Endothelial cell (in vitro differentiated cells): ENCODE data around the gene RAPGEF1. TPM values are rescaled to one million over a fixed set of nuclear protein-coding genes. Genes with fewer than 3 reads are reported as not detected.

ENCODE experiments used
- DNase-seq: peaks from one replicate; pipeline ENCODE4 v3.0.0; 2021; ENCODE audit warnings: low spot score
- H3K27ac Mint-ChIP-seq: one replicate; pipeline ENCODE4 v1.8.0; 2021; ENCODE audit warnings: mixed read lengths, inconsistent platforms; ENCODE audit not compliant: unreplicated experiment
- H3K27me3 Mint-ChIP-seq: one replicate; pipeline ENCODE4 v1.8.0; 2021; ENCODE audit warnings: mild to moderate bottlenecking, moderate library complexity, mixed read lengths, inconsistent platforms; ENCODE audit not compliant: unreplicated experiment
- H3K36me3 Mint-ChIP-seq: one replicate; pipeline ENCODE4 v1.8.0; 2021; ENCODE audit warnings: mild to moderate bottlenecking, low read depth, mixed read lengths, inconsistent platforms; ENCODE audit not compliant: unreplicated experiment
- H3K4me1 Mint-ChIP-seq: one replicate; pipeline ENCODE4 v1.8.0; 2021; ENCODE audit warnings: mild to moderate bottlenecking, mixed read lengths, inconsistent platforms; ENCODE audit not compliant: unreplicated experiment
- H3K4me3 Mint-ChIP-seq: one replicate; pipeline ENCODE4 v1.8.0; 2021; ENCODE audit warnings: mild to moderate bottlenecking, mixed read lengths, inconsistent platforms; ENCODE audit not compliant: unreplicated experiment
- H3K9me3 Mint-ChIP-seq: one replicate; pipeline ENCODE4 v1.8.0; 2021; ENCODE audit warnings: mixed read lengths, inconsistent platforms; ENCODE audit not compliant: unreplicated experiment
- CTCF ChIP-seq: fragments of 200-600 bp; sonication (generic); IDR thresholded peaks from one replicate; pipeline ENCODE4 v1.5.0; 2021; ENCODE audit warnings: antibody characterized with exemption; ENCODE audit not compliant: unreplicated experiment
- total RNA-seq: library from RNA; stranded (reverse); fragmentation: NEBNext Ultra II Directional; extraction: Animal tissue kit (Norgen Biotek cat#: 25700); gene quantifications from one replicate; pipeline ENCODE4 v1.2.1, GENCODE V29; 2021; ENCODE audit not compliant: unreplicated experiment

RAPGEF1 gene
- total RNA-seq, 1 donor from 2014 or later, result 226 TPM

- TF ChIP-seq CTCF, result no peak
- peaks cover 5% of the 10 kb centered on the region for H3K27me3 Mint-ChIP-seq
- peaks cover 7% of the 10 kb centered on the region for H3K36me3 Mint-ChIP-seq
- peak overlapping the region; percentile 21 for H3K4me3 Mint-ChIP-seq
- H3K9me3 Mint-ChIP-seq, result no peaks in the 10 kb centered on the region
- DNase-seq, result no peak
- peaks cover 84% of the 10 kb centered on the region for H3K4me1 Mint-ChIP-seq
- H3K27ac Mint-ChIP-seq, result peak overlapping the region; percentile 48
These were observed 64.3 kb downstream of the RAPGEF1 start for GRCh38 chr9:131675437-131676022.

- Mint-ChIP-seq H3K36me3 (no peaks in the 10 kb centered on the region), H3K9me3 (no peaks in the 10 kb centered on the region), H3K4me3 (peak overlapping the region; percentile 21), H3K4me1 (peaks cover 82% of the 10 kb centered on the region), H3K27me3 (peaks cover 6% of the 10 kb centered on the region), H3K27ac (no peak overlapping the region)
- no peak for DNase-seq
- TF ChIP-seq CTCF, result no peak
These were observed 65.2 kb downstream of the RAPGEF1 start for GRCh38 chr9:131674425-131675421.

- DNase-seq, result no peak
- no peak for TF ChIP-seq CTCF
- H3K27me3 Mint-ChIP-seq, result peaks cover 2% of the 10 kb centered on the region
- H3K9me3 Mint-ChIP-seq, result no peaks in the 10 kb centered on the region
- H3K4me1 Mint-ChIP-seq, result peaks cover 73% of the 10 kb centered on the region
- H3K36me3 Mint-ChIP-seq, result no peaks in the 10 kb centered on the region
- H3K27ac Mint-ChIP-seq, result peak overlapping the region; percentile 19
- no peak overlapping the region for H3K4me3 Mint-ChIP-seq
These were observed 66.3 kb downstream of the RAPGEF1 start for GRCh38 chr9:131673531-131673930.

- no peak for DNase-seq
- no peak for TF ChIP-seq CTCF
- Mint-ChIP-seq H3K27ac (no peak overlapping the region), H3K36me3 (no peaks in the 10 kb centered on the region), H3K9me3 (no peaks in the 10 kb centered on the region), H3K4me1 (peaks cover 68% of the 10 kb centered on the region), H3K4me3 (no peak overlapping the region), H3K27me3 (peaks cover 1% of the 10 kb centered on the region)
These were observed 66.8 kb downstream of the RAPGEF1 start for GRCh38 chr9:131673068-131673467.

- H3K27ac Mint-ChIP-seq, result no peak overlapping the region
- DNase-seq, result no peak
- H3K4me3 Mint-ChIP-seq, result no peak overlapping the region
These were observed 67.4 kb downstream of the RAPGEF1 start for GRCh38 chr9:131672451-131672850.

More at GRCh38 chr9:131672451-131672850, 67.4 kb downstream of the RAPGEF1 start:
- no peak for TF ChIP-seq CTCF
- Mint-ChIP-seq H3K27me3 (peaks cover 1% of the 10 kb centered on the region), H3K4me1 (peaks cover 62% of the 10 kb centered on the region), H3K36me3 (no peaks in the 10 kb centered on the region), H3K9me3 (no peaks in the 10 kb centered on the region)
